Keratinocyte (primary cell): Measurements from ENCODE around the gene ERLEC1.

ENCODE experiments used
- CTCF ChIP-seq, 3 experiments: IDR thresholded peaks in 1 of 3; conservative IDR thresholded peaks in 1 of 3; optimal IDR thresholded peaks in 1 of 3; 2 replicates in 2 of 3; 3 replicates in 1 of 3; pipeline versions ENCODE3 to v1.5.1; 2011; ENCODE audit warnings: low read length in 3 of 3, mild to moderate bottlenecking in 3 of 3, moderate library complexity in 2 of 3, control low read depth in 1 of 3, inconsistent platforms in 1 of 3; ENCODE audit not compliant: insufficient read depth in 2 of 3; ENCODE audit errors: extremely low read depth in 1 of 3
- EZH2 ChIP-seq: IDR thresholded peaks from one replicate; pipeline ENCODE4 v1.6.1; 2012; ENCODE audit warnings: inconsistent platforms, mild to moderate bottlenecking, low read length, moderate library complexity

DNA sequence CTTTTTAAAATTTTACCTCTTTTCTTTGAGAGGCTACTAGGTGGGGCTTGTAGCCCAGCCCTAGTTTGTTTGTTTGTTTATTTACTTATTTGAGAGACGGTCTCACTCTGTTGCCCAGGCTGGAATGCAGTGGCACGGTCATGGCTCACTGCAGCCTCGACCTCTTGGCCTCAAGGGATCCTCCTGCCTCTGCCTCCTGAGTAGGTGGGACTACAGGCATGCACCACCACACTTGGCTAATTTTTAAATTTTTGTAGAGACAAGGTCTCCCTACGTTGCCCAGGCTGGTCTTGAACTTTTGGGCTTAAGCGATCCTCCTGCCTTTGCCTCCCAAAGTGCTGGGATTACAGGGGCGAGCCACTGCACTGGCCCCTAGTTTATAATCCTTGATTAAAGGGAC is 35.0 kb downstream of the ERLEC1 start:
- TF ChIP-seq CTCF (optimal IDR thresholded peaks at IDR 0.05 in 1 of 3, IDR thresholded peaks at IDR 0.05 in 1 of 3, conservative IDR thresholded peaks at IDR 0.05 in 1 of 3; ENCODE audit: extremely low read depth in 1 of 3, insufficient read depth in 2 of 3, low read length in 3 of 3) (no peak), EZH2 (no peak)
